Measurements from ENCODE around the gene EPAS1. TPM values are rescaled to one million over a fixed set of nuclear protein-coding genes. Genes with fewer than 3 reads are reported as not detected.

EPAS1 gene
- total RNA-seq, 1 donor from 2014 or later, result 0.47 TPM

DNA sequence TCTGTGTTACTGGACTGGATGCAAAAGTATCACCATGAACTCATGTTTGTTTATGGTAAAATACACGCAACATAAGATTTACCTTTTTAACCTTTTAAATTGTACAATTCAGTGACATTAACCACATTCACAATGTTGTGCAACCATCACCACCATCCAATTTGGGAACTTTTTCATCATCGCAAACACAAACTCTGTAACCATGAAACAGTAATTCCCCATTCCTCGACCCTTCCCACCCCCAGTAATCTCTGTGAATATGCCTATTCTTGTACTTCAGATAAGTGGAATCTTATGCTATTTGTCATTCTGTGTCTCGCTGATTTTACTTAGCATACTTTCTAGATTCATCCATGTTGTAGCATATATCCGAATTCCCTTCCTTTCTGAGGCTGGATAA lies 31.1 kb upstream of the EPAS1 start:
- H3K9me3 Mint-ChIP-seq, result no peaks in the 10 kb centered on the region
- H3K27me3 Mint-ChIP-seq, result peaks cover 13% of the 10 kb centered on the region
- DNase-seq, result no peak
- TF ChIP-seq, protein P1, sequence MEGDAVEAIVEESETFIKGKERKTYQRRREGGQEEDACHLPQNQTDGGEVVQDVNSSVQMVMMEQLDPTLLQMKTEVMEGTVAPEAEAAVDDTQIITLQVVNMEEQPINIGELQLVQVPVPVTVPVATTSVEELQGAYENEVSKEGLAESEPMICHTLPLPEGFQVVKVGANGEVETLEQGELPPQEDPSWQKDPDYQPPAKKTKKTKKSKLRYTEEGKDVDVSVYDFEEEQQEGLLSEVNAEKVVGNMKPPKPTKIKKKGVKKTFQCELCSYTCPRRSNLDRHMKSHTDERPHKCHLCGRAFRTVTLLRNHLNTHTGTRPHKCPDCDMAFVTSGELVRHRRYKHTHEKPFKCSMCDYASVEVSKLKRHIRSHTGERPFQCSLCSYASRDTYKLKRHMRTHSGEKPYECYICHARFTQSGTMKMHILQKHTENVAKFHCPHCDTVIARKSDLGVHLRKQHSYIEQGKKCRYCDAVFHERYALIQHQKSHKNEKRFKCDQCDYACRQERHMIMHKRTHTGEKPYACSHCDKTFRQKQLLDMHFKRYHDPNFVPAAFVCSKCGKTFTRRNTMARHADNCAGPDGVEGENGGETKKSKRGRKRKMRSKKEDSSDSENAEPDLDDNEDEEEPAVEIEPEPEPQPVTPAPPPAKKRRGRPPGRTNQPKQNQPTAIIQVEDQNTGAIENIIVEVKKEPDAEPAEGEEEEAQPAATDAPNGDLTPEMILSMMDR (IDR thresholded peaks at IDR 0.05), result no peak
- no peak for ATAC-seq (ENCODE audit: low read depth)
- ChIA-PET CTCF (no interaction called here), POLR2A (no interaction called here)
- no peak overlapping the region for H3K27ac Mint-ChIP-seq
- H3K36me3 Mint-ChIP-seq (ENCODE audit: low read depth), result no peaks in the 10 kb centered on the region
- H3K4me1 Mint-ChIP-seq, result peaks cover 6% of the 10 kb centered on the region
- H3K4me3 Mint-ChIP-seq, result no peak overlapping the region
- intact Hi-C loops (cut with micrococcal nuclease), result no loop called here

DNA sequence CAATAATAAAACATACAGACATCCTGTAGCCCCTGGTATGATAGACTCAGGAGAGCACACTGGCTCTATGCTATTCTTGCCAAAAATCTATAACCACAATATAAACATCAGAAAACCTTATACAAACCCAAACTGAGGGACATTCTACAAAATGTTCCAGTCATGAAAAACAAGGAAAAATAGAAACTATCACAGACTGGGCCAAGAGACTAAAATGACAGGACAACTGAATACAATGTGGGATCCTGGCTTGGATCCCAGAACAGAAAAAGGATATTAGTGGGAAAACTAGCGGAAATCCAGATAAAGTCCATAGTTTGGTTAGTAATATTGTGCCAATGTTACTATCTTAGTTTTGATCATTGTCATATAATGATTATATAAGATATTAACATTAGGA lies 29.6 kb upstream of the EPAS1 start:
- Mint-ChIP-seq H3K27ac (no peak overlapping the region), H3K9me3 (no peaks in the 10 kb centered on the region), H3K36me3 (ENCODE audit: low read depth) (no peaks in the 10 kb centered on the region), H3K4me1 (peaks cover 6% of the 10 kb centered on the region), H3K27me3 (peaks cover 13% of the 10 kb centered on the region), H3K4me3 (no peak overlapping the region)
- intact Hi-C loops (cut with micrococcal nuclease), result no loop called here
- TF ChIP-seq, protein P1 (IDR thresholded peaks at IDR 0.05), result no peak
- ATAC-seq (ENCODE audit: low read depth), result no peak
- ChIA-PET CTCF (no interaction called here), POLR2A (no interaction called here)
- no peak for DNase-seq

DNA sequence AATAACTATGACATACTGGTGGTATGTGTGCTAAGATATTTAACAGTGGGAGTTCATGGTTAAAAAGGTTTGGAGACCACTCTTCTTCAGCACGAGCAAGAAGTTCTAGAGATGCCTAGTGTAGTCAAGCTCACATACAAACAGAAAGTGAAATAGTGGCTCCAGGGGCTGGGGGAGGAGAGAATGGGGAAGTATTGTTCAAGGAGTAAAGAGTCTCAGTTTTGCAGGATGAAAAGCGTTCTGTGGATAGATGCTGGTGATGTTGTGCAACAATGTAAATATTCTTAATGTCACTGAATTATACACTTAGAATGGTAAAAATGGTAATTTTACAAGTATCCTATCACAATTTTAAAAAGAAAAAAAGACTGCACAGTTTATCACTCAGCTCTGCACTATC lies 29.0 kb upstream of the EPAS1 start:
- ATAC-seq (ENCODE audit: low read depth) (no peak), DNase-seq (no peak)
- peaks cover 6% of the 10 kb centered on the region for H3K4me1 Mint-ChIP-seq
- TF ChIP-seq, protein P1 (IDR thresholded peaks at IDR 0.05), result no peak
- peaks cover 12% of the 10 kb centered on the region for H3K27me3 Mint-ChIP-seq
- intact Hi-C loops (cut with micrococcal nuclease), result no loop called here
- CTCF ChIA-PET, result no interaction called here
- no peaks in the 10 kb centered on the region for H3K9me3 Mint-ChIP-seq
- POLR2A ChIA-PET, result no interaction called here
- no peak overlapping the region for H3K27ac Mint-ChIP-seq
- no peak overlapping the region for H3K4me3 Mint-ChIP-seq
- no peaks in the 10 kb centered on the region for H3K36me3 Mint-ChIP-seq (ENCODE audit: low read depth)

DNA sequence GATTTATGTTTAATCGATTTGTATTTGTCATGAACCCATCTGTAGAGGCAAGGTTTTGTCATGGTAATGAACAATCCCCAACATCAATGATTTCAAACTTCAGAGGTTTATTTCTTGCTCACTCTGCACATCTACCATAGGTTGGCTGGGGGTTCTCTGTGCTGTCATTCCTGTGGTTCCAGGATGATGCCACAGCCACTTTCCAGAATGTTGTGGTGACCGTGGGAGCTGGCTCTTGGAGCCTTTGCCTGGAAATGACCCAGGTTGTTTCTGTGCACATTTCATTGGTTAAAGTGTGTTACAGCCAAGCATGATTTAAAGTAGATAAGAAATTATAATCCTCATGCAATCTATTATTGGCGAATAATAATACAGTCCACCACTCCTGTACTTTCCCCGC lies 28.2 kb upstream of the EPAS1 start:
- POLR2A ChIA-PET, result no interaction called here
- Mint-ChIP-seq H3K4me1 (peaks cover 6% of the 10 kb centered on the region), H3K4me3 (no peak overlapping the region), H3K9me3 (no peaks in the 10 kb centered on the region), H3K27ac (no peak overlapping the region), H3K27me3 (peaks cover 6% of the 10 kb centered on the region), H3K36me3 (ENCODE audit: low read depth) (no peaks in the 10 kb centered on the region)
- no peak for ATAC-seq (ENCODE audit: low read depth)
- no peak for DNase-seq
- intact Hi-C loops (cut with micrococcal nuclease), result no loop called here
- CTCF ChIA-PET, result no interaction called here
- TF ChIP-seq, protein P1 (IDR thresholded peaks at IDR 0.05), result no peak

DNA sequence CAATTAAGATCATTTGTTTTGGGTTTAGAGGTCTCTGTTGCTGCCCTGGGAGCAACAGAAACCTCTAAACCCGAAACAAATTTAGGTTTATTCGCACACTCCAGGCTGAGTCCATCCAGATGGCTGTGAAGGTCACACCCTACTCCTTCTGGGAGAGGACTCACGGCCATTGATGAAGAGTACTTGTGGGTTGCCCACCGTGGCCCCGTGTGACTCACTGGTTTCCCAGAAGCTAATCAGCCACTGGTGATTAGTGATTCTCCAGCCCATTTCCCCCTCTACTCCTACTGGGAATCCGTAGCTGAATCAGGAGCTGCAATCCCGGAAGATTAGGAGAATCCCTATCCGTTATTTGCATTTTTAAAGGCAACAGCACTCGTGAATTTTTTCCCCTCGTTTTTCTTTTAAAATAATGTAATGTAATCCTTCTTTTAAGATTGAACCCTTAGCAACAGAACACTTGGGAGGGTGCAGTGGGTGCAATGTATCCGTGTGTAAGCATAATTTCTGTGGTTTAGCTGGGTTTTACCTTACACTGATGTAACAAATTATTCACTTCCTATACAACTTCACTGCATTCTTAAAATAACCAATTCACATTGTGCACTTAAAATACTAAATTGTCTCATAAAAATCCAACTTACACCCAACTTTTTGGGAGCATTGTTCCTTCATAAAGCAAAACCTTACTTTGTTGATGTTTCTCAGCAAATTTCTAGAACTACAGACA lies 27.5 kb upstream of the EPAS1 start:
- ChIA-PET CTCF (no interaction called here), POLR2A (no interaction called here)

More for the DNA sequence above, 27.5 kb upstream of the EPAS1 start:
- no peak overlapping the region for H3K27ac Mint-ChIP-seq
- peaks cover 6% of the 10 kb centered on the region for H3K4me1 Mint-ChIP-seq
- DNase-seq (no peak), ATAC-seq (ENCODE audit: low read depth) (no peak)
- no peaks in the 10 kb centered on the region for H3K9me3 Mint-ChIP-seq
- H3K4me3 Mint-ChIP-seq, result no peak overlapping the region
- no peaks in the 10 kb centered on the region for H3K36me3 Mint-ChIP-seq (ENCODE audit: low read depth)
- intact Hi-C loops (cut with micrococcal nuclease), result no loop called here
- TF ChIP-seq, protein P1 (IDR thresholded peaks at IDR 0.05), result no peak
- H3K27me3 Mint-ChIP-seq, result peaks cover 8% of the 10 kb centered on the region

All from activated B cell treated with CpG ODN at 0.5 μM for 24 hours (primary cell).